Measurements from ENCODE around the gene OGFR.

- TF ChIP-seq, protein P1, sequence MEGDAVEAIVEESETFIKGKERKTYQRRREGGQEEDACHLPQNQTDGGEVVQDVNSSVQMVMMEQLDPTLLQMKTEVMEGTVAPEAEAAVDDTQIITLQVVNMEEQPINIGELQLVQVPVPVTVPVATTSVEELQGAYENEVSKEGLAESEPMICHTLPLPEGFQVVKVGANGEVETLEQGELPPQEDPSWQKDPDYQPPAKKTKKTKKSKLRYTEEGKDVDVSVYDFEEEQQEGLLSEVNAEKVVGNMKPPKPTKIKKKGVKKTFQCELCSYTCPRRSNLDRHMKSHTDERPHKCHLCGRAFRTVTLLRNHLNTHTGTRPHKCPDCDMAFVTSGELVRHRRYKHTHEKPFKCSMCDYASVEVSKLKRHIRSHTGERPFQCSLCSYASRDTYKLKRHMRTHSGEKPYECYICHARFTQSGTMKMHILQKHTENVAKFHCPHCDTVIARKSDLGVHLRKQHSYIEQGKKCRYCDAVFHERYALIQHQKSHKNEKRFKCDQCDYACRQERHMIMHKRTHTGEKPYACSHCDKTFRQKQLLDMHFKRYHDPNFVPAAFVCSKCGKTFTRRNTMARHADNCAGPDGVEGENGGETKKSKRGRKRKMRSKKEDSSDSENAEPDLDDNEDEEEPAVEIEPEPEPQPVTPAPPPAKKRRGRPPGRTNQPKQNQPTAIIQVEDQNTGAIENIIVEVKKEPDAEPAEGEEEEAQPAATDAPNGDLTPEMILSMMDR (IDR thresholded peaks at IDR 0.05) = no peak
- no peak for TF ChIP-seq POLR2A (IDR thresholded peaks at IDR 0.05)
Observed at GRCh38 chr20:62838128-62838891, 33.7 kb downstream of the OGFR start.
